ENCODE data around the gene TMEM91. TPM values are rescaled to one million over a fixed set of nuclear protein-coding genes. Genes with fewer than 3 reads are reported as not detected.
A peak's percentile ranks its signal among the peaks of the same experiment; 100 is the strongest.

Gene TMEM91
- total RNA-seq, 1 donor from 2014 or later: 8.1 TPM

DNA sequence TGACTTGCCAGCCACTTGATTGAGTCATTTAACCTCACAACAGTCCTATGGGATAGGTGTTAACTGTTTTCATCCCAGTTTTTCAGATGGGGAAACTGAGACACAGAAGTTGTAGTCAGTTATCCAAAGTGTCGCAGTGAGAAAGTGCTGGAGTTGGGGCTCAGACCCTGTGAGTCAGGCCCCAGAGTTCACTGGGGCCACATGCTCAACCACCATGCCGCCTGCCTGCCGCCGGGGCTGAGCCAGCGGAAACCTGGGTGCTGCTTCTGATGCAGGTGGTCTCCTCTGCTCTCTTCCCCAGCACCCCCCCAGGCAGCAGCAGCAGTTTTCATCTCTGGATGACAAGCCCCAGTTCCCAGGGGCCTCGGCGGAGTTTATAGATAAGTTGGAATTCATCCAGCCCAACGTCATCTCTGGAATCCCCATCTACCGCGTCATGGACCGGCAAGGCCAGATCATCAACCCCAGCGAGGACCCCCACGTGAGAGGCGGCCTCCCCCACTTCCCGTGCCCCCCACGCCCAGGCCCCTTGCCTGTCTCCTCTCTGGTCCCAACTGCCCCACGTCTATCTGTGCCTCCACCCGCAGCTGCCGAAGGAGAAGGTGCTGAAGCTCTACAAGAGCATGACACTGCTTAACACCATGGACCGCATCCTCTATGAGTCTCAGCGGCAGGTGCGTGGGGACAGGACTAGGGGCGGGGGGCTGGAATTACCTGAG lies 34.2 kb downstream of the TMEM91 start:
- no peaks in the 10 kb centered on the region for H3K27me3 Mint-ChIP-seq
- H3K4me1 Mint-ChIP-seq (ENCODE audit: unreplicated experiment): peaks cover 17% of the 10 kb centered on the region
- TF ChIP-seq, protein P1, sequence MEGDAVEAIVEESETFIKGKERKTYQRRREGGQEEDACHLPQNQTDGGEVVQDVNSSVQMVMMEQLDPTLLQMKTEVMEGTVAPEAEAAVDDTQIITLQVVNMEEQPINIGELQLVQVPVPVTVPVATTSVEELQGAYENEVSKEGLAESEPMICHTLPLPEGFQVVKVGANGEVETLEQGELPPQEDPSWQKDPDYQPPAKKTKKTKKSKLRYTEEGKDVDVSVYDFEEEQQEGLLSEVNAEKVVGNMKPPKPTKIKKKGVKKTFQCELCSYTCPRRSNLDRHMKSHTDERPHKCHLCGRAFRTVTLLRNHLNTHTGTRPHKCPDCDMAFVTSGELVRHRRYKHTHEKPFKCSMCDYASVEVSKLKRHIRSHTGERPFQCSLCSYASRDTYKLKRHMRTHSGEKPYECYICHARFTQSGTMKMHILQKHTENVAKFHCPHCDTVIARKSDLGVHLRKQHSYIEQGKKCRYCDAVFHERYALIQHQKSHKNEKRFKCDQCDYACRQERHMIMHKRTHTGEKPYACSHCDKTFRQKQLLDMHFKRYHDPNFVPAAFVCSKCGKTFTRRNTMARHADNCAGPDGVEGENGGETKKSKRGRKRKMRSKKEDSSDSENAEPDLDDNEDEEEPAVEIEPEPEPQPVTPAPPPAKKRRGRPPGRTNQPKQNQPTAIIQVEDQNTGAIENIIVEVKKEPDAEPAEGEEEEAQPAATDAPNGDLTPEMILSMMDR (conservative IDR thresholded peaks at IDR 0.05): no peak
- H3K36me3 Mint-ChIP-seq: no peaks in the 10 kb centered on the region
- H3K27ac Mint-ChIP-seq: peak overlapping the region; percentile 50
- H3K4me3 Mint-ChIP-seq: no peak overlapping the region
- DNase-seq (ENCODE audit: extremely low spot score, unreplicated experiment): no peak
- no peaks in the 10 kb centered on the region for H3K9me3 Mint-ChIP-seq

DNA sequence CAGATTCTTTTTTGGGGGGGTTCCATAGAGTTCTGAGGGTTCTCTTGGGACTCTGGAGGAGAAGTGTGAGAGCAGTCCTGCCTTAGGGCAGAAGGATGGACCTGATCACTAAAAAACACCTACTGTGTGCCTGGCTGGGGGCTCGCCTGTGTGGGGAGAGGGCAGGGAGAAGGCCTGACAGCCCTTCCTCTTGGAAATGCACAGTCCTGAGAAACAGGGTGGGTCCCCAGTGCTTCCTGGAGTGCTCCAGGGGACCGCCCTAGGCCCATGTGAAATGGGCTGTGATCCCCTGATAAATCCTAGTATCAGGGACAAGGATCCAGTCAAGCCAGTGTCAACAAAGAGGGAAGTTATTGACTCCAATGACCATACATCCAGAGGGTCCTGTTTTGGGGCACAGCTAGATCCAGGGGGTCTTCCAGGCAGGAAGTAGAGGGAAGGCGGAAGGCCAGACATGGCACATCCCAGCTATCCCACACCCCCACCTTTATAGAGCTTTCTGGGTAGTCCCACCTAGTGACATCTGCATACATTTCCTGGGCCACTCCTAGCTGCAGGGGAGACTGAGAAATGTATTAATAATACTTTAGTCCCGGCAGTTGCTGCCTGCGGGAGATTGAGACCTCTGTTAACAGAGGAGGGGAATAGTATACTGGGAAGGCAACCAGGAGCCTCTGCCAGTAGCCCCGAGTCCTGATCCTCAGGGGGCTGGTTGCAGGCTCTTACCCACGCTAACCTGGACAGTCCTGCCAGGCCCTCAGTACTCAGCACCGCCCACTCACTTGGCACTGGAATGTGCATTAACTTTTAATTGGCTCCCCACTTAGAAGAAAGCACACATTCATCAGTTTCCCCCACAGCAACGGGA lies 35.0 kb downstream of the TMEM91 start:
- TF ChIP-seq, protein P1 (conservative IDR thresholded peaks at IDR 0.05): no peak
- no peak for DNase-seq (ENCODE audit: extremely low spot score, unreplicated experiment)
- Mint-ChIP-seq H3K9me3 (no peaks in the 10 kb centered on the region), H3K27ac (no peak overlapping the region), H3K36me3 (no peaks in the 10 kb centered on the region), H3K4me1 (ENCODE audit: unreplicated experiment) (peaks cover 17% of the 10 kb centered on the region), H3K27me3 (no peaks in the 10 kb centered on the region), H3K4me3 (no peak overlapping the region)

DNA sequence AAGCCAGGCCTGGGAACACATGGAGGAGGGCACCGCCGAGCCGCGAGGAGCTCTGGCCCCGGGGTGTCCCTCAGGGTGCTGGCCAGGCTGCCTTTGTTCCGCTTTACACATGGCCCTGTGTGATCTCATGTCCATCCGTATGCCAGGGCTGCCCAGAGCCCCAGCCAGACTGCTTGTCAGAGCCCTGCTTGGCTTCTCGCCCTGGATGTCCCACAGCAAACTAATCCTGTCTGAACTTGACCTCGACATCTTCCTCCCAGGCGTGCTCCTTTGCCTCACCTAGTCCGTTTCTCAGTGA lies 35.6 kb downstream of the TMEM91 start:
- Mint-ChIP-seq H3K36me3 (no peaks in the 10 kb centered on the region), H3K27ac (no peak overlapping the region), H3K4me1 (ENCODE audit: unreplicated experiment) (peaks cover 15% of the 10 kb centered on the region), H3K9me3 (no peaks in the 10 kb centered on the region), H3K27me3 (no peaks in the 10 kb centered on the region), H3K4me3 (no peak overlapping the region)
- DNase-seq (ENCODE audit: extremely low spot score, unreplicated experiment): no peak
- TF ChIP-seq, protein P1 (conservative IDR thresholded peaks at IDR 0.05): no peak

DNA sequence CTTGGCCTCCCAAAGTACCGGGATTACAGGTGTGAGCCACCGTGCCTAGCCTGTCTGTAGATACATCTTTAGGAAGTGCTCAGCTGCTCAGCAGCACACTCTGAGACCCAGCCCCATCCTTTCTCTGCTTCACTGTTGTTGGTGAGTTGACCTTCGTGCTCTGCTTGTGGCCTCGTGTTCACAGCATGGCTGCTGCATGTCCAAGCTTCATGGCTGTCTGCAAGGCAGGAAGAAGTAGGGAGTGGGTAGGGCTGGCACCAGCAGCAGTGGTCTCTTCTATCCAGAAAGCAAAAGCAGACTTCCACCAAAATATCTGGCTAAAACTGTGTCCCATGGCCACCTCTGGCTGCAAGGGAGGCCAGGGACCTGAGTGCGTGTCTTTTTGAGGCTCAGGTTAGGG lies 36.6 kb downstream of the TMEM91 start:
- H3K27ac Mint-ChIP-seq: no peak overlapping the region
- no peak overlapping the region for H3K4me3 Mint-ChIP-seq
- no peaks in the 10 kb centered on the region for H3K9me3 Mint-ChIP-seq
- TF ChIP-seq, protein P1 (conservative IDR thresholded peaks at IDR 0.05): no peak
- peaks cover 8% of the 10 kb centered on the region for H3K4me1 Mint-ChIP-seq (ENCODE audit: unreplicated experiment)
- no peak for DNase-seq (ENCODE audit: extremely low spot score, unreplicated experiment)
- peaks cover under 1% of the 10 kb centered on the region for H3K36me3 Mint-ChIP-seq
- H3K27me3 Mint-ChIP-seq: no peaks in the 10 kb centered on the region

DNA sequence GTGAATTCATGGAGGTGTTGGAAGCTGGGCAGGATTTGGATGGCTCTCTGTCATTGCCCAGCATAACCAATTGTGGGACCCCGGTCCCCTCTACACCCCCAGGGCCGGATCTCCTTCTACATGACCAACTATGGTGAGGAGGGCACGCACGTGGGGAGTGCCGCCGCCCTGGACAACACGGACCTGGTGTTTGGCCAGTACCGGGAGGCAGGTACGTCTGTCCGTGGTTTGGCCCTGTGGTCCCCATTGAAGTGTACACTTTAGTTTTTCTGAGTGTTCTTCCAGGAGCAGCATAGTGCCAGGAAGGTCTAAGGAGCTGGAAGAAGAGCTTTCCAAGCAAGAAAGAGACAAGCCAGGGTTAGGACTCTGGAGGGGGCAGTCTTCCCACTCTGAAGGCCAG lies 37.6 kb downstream of the TMEM91 start:
- Mint-ChIP-seq H3K9me3 (no peaks in the 10 kb centered on the region), H3K36me3 (peaks cover 3% of the 10 kb centered on the region), H3K27ac (no peak overlapping the region), H3K4me1 (ENCODE audit: unreplicated experiment) (peaks cover 10% of the 10 kb centered on the region), H3K27me3 (no peaks in the 10 kb centered on the region), H3K4me3 (no peak overlapping the region)
- TF ChIP-seq, protein P1 (conservative IDR thresholded peaks at IDR 0.05): no peak
- no peak for DNase-seq (ENCODE audit: extremely low spot score, unreplicated experiment)
